K562 (cell line): ENCODE measurements around the gene SPEM1.

Experiments used
- EZH2 ChIP-seq: IDR thresholded peaks from 2 replicates; pipeline ENCODE4 v1.6.1; 2012; ENCODE audit warnings: low read depth, mild to moderate bottlenecking, inconsistent platforms, low read length, borderline replicate concordance
- HNRNPH1 ChIP-seq: fragments of 200-400 bp; formaldehyde crosslinking; optimal IDR thresholded peaks from 2 replicates; pipeline ENCODE3; 2017; ENCODE audit warnings: low read depth, mild to moderate bottlenecking, low read length, moderate library complexity
- MAFF ChIP-seq: IDR thresholded peaks from 2 replicates; pipeline ENCODE4 v1.6.1; 2012; ENCODE audit warnings: low read length, improper control_type of control experiment
- MTA3 ChIP-seq: fragments of 450-650 bp; formaldehyde crosslinking; IDR thresholded peaks from 2 replicates; pipeline ENCODE4 v1.6.1; 2017; ENCODE audit warnings: mild to moderate bottlenecking, borderline replicate concordance
- NR2F6 ChIP-seq: fragments of 450-650 bp; formaldehyde crosslinking; IDR thresholded peaks from 2 replicates; pipeline ENCODE4 v1.4.0; 2020; ENCODE audit warnings: mild to moderate bottlenecking
- POLR2AphosphoS2 ChIP-seq: IDR thresholded peaks from 2 replicates; pipeline ENCODE4 v1.6.1; 2012; ENCODE audit warnings: low read length, improper control_type of control experiment
- RAD21 ChIP-seq, 2 experiments: fragments of 250-450 bp in 1 of 2; fragments of 450-650 bp in 1 of 2; sonication (Bioruptor Pico) in 1 of 2; formaldehyde crosslinking in 1 of 2; IDR thresholded peaks in 1 of 2; conservative IDR thresholded peaks in 1 of 2; 2 replicates each; pipeline versions ENCODE4 v1.4.0 to v1.8.0; 2020 to 2022; ENCODE audit warnings: mild to moderate bottlenecking in 2 of 2, moderate library complexity in 1 of 2
- SMARCA5 ChIP-seq: fragments of 450-650 bp; IDR thresholded peaks from 2 replicates; pipeline ENCODE4 v1.6.1; 2016
- SP1 ChIP-seq: sonication (generic); formaldehyde crosslinking; IDR thresholded peaks from 2 replicates; pipeline ENCODE4 v1.8.1; 2022; ENCODE audit warnings: mild to moderate bottlenecking, missing genetic modification reagents
- TF ChIP-seq, protein P1 (sequence below): fragments of 250-450 bp; sonication (Bioruptor Pico); IDR thresholded peaks from 2 replicates; pipeline ENCODE4 v1.8.0; 2021; ENCODE audit warnings: moderate library complexity, mild to moderate bottlenecking, inconsistent platforms
- TF ChIP-seq, protein P2 (sequence below): sonication (generic); formaldehyde crosslinking; IDR thresholded peaks from 2 replicates; pipeline ENCODE4 v1.9.0; 2022; ENCODE audit warnings: mild to moderate bottlenecking, missing genetic modification reagents

GRCh38 chr17:7417056-7417655, 3.0 kb upstream of the SPEM1 start:
- TF ChIP-seq EZH2 (no peak), SP1 (no peak), MAFF (no peak), MTA3 (no peak), RAD21 (CRISPR knock-in tag; conservative IDR thresholded peaks at IDR 0.05 in 1 of 2, IDR thresholded peaks at IDR 0.05 in 1 of 2) (no peak), HNRNPH1 (no peak), NR2F6 (CRISPR knock-in tag) (no peak), POLR2AphosphoS2 (no peak), SMARCA5 (no peak)
- TF ChIP-seq, protein P1, sequence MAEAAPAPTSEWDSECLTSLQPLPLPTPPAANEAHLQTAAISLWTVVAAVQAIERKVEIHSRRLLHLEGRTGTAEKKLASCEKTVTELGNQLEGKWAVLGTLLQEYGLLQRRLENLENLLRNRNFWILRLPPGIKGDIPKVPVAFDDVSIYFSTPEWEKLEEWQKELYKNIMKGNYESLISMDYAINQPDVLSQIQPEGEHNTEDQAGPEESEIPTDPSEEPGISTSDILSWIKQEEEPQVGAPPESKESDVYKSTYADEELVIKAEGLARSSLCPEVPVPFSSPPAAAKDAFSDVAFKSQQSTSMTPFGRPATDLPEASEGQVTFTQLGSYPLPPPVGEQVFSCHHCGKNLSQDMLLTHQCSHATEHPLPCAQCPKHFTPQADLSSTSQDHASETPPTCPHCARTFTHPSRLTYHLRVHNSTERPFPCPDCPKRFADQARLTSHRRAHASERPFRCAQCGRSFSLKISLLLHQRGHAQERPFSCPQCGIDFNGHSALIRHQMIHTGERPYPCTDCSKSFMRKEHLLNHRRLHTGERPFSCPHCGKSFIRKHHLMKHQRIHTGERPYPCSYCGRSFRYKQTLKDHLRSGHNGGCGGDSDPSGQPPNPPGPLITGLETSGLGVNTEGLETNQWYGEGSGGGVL (CRISPR knock-in tag) = no peak
- TF ChIP-seq, protein P2, sequence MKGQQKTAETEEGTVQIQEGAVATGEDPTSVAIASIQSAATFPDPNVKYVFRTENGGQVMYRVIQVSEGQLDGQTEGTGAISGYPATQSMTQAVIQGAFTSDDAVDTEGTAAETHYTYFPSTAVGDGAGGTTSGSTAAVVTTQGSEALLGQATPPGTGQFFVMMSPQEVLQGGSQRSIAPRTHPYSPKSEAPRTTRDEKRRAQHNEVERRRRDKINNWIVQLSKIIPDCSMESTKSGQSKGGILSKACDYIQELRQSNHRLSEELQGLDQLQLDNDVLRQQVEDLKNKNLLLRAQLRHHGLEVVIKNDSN (CRISPR knock-in tag) = no peak
